ENCODE results near the gene ANOS1. TPM values are rescaled to one million over a fixed set of nuclear protein-coding genes. Genes with fewer than 3 reads are reported as not detected.

Gene ANOS1
- polyA plus RNA-seq, 1 of the 3 experiments (the other 2 are of a cell fraction) = under 0.01 TPM

- Histone ChIP-seq H3K27ac (ENCODE audit: low read depth in 2 of 2, low read length in 1 of 2) (no peak overlapping the region), H3K4me1 (ENCODE audit: control insufficient read depth in 1 of 2, insufficient read depth in 2 of 2, low read depth in 1 of 2, low read length in 1 of 2) (no peaks in the 10 kb centered on the region), H3K9ac (no peak overlapping the region), H4K20me1 (ENCODE audit: insufficient read depth) (no peaks in the 10 kb centered on the region), H2AFZ (ENCODE audit: low read depth) (no peak overlapping the region), H3K9me2 (no peaks in the 10 kb centered on the region), H3K4me3 (ENCODE audit: low read depth in 2 of 2, low read length in 1 of 2) (no peak overlapping the region), H3F3A (replicated peaks; ENCODE audit: insufficient read depth) (no peaks in the 10 kb centered on the region), H3K27me3 (ENCODE audit: insufficient read depth) (no peaks in the 10 kb centered on the region), H3K36me3 (replicated peaks in 1 of 2; ENCODE audit: control insufficient read depth in 1 of 2, insufficient read depth in 2 of 2, low read length in 1 of 2) (no peaks in the 10 kb centered on the region), H3K79me2 (ENCODE audit: insufficient read depth) (no peaks in the 10 kb centered on the region), H3K9me3 (no peaks in the 10 kb centered on the region), H3K4me2 (no peak overlapping the region)
- TF ChIP-seq USF1 (IDR thresholded peaks at IDR 0.05; ENCODE audit: borderline replicate concordance, low read depth) (no peak), POLR2AphosphoS5 (IDR thresholded peaks at IDR 0.05; ENCODE audit: low read depth, low read length) (no peak), ELF1 (IDR thresholded peaks at IDR 0.05) (no peak), JUND (IDR thresholded peaks at IDR 0.05) (no peak), SMC3 (IDR thresholded peaks at IDR 0.05; ENCODE audit: low read depth, low read length) (no peak), NRF1 (IDR thresholded peaks at IDR 0.05; ENCODE audit: low read depth, low read length) (no peak), SIN3A (IDR thresholded peaks at IDR 0.05; ENCODE audit: borderline replicate concordance, low read depth, low read length) (no peak), CHD2 (IDR thresholded peaks at IDR 0.05; ENCODE audit: low read length, partially characterized antibody) (no peak), CTCF (IDR thresholded peaks at IDR 0.05) (no peak), IRF3 (IDR thresholded peaks at IDR 0.05; ENCODE audit: low read depth, low read length) (no peak), RCOR1 (IDR thresholded peaks at IDR 0.05; ENCODE audit: low read length) (no peak)
- TF ChIP-seq, protein P1, sequence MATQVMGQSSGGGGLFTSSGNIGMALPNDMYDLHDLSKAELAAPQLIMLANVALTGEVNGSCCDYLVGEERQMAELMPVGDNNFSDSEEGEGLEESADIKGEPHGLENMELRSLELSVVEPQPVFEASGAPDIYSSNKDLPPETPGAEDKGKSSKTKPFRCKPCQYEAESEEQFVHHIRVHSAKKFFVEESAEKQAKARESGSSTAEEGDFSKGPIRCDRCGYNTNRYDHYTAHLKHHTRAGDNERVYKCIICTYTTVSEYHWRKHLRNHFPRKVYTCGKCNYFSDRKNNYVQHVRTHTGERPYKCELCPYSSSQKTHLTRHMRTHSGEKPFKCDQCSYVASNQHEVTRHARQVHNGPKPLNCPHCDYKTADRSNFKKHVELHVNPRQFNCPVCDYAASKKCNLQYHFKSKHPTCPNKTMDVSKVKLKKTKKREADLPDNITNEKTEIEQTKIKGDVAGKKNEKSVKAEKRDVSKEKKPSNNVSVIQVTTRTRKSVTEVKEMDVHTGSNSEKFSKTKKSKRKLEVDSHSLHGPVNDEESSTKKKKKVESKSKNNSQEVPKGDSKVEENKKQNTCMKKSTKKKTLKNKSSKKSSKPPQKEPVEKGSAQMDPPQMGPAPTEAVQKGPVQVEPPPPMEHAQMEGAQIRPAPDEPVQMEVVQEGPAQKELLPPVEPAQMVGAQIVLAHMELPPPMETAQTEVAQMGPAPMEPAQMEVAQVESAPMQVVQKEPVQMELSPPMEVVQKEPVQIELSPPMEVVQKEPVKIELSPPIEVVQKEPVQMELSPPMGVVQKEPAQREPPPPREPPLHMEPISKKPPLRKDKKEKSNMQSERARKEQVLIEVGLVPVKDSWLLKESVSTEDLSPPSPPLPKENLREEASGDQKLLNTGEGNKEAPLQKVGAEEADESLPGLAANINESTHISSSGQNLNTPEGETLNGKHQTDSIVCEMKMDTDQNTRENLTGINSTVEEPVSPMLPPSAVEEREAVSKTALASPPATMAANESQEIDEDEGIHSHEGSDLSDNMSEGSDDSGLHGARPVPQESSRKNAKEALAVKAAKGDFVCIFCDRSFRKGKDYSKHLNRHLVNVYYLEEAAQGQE (IDR thresholded peaks at IDR 0.05; ENCODE audit: low read depth, low read length) = no peak
- WGBS (ENCODE audit: low lambda C conversion rate) = 31% methylated on average over 2 of the region's 2 CpGs
- CTCF ChIA-PET = no interaction called here
- no peak for DNase-seq
- POLR2A ChIA-PET = no interaction called here
Measured at GRCh38 chrX:8672176-8672575, 59.8 kb downstream of the ANOS1 start.
